ENCODE results near the gene COL4A1. TPM values are rescaled to one million over a fixed set of nuclear protein-coding genes. Genes with fewer than 3 reads are reported as not detected.

Gene COL4A1
- polyA plus RNA-seq, 3 donors = 552 to 601 (median 564) TPM

DNA sequence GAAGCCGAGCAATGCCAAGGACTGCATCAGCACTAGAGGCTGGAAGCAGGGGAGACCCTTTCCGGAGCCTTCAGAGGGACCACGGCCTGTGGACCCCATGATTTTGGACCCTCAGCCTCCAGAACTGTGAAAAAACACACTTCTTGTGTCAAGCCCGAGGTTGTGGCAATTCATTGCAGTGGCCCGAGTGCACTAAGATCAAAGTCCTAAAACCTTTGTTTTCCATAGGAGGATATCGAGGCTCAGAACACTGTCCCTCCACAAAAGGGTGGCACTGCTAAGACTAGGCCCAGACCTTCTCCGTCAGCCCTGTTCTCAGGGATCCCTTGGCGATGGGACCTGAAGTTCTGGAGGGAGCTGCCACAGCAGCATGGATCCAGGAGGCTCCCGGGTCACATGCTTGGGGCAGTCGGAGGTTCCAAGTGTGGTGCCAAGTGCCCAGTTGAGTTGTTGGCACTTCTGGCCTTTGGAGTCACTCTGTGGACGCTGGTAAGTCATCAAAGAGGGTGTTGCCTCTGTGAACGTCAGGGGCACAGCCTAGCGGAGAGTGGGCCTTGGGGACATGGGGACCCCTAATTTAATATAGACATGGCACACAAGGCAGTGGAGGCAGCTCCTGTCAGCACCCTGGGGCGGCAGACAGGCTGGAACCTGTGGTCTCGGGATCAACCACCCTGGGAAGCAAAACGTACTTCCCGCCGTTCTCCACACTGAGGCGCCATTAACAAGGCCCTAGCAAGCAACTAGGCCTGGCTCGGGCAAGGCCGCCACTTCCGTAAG is 199.2 kb downstream of the COL4A1 start:
- DNase-seq (ENCODE audit: low read depth in 3 of 3, low spot score in 2 of 3) = no peak

DNA sequence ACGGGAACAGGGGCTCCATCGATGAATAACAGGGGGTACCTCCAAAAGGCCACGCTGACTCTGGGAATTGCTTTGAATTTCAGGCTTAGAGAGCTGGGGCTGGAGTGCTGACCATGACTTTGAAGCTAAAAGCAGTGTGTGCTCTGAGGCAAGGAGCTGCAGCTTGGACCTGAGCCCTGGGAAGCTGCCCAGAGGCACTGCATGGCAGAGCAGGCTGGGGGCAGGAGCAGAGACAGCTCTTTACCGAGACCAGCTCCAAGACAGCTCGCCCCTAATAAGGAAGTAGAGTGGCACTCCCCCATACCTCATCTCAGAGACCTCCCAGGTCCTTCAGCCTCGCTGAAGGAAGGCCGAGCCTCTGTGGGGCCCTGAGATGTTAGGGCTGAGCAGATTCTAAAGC is 200.2 kb downstream of the COL4A1 start:
- no peak for DNase-seq (ENCODE audit: low read depth in 3 of 3, low spot score in 2 of 3)

DNA sequence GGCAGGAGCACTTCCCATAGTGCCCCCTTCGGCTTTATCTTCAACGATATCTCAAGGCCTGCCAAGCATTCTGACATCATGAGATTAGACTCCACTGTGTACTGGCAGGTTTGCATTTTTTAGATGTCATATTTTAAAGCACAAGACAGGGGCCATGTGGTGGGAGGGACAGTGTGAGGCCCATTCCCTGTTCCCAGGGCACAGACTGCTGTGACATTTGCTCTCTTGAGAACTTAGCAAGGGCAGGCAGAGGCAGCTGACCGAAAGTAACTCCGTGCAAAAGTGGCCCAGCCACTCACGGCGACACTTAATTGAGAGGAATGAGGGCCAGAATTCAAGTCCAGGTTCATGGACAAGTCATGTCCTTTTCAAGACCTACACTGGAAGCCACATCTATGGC is 201.8 kb downstream of the COL4A1 start:
- no peak for DNase-seq (ENCODE audit: low read depth in 3 of 3, low spot score in 2 of 3)

GRCh38 chr13:110103534-110103933 is 203.4 kb downstream of the COL4A1 start:
- DNase-seq (ENCODE audit: low read depth in 3 of 3, low spot score in 2 of 3) = no peak

DNA sequence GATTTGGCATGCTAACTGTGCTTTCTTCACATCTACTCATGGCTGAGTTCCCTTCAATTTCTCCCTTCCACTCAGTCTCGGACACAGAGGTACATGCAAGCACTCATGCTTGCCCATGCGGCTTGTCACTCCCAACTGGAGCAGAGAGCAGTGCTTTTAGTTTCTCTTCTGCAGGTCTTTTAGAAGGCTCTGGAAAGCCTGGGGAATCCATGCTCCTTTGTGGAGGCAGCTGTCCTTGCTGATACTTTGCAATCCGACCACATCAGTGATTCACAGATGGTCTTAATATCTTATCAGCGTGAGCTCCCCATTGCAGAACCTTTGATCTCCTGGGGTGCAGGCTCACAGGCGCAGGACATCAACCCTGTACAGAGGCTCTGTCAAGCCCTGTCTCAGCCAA is 203.9 kb downstream of the COL4A1 start:
- no peak for DNase-seq (ENCODE audit: low read depth in 3 of 3, low spot score in 2 of 3)

DNA sequence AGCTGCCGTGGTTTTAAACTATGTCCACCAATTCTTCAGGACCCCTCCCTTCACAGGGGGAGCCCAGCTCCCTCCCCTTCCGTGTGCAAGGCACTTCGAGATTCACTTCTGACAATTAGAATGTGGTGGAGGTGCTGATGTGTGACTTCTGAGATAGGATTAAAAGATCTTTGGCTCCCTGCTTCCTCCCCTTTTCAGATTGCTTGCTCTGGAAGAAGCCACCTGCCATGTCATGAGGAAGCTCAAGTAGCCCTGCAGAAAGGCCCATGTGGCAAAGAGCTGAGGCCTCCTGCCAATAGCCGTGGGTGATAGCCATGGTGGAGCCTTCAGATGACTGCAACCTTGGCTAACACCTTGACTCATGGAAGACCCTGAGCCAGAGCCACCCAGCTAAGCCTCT is 204.9 kb downstream of the COL4A1 start:
- DNase-seq (ENCODE audit: low read depth in 3 of 3, low spot score in 2 of 3) = no peak

DNA sequence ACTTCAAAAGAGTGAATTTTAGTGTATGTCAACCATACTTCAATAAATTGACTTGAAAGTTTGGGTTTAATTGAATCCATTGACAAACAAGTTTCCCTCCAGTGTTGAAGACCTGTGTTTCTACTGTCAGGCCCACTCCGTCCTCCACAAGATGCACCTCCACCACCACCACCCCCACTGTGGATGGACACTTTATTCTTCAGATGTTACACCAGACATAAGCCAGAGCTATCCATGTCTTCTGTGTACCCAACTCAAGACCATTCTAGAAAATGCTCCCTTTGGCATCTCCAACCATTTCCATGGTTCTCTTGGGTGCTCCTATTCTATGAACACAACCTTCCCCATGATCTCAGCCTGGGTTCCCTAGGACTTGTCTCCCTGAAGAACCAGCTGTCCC is 207.0 kb downstream of the COL4A1 start:
- DNase-seq (ENCODE audit: low read depth in 3 of 3, low spot score in 2 of 3) = no peak

Other genes with a start within 250 kb of the COL4A1 start
- 100 to 1,000 TPM; 384 to 416 (median 398) TPM for gene COL4A2, start 127 bp upstream of the COL4A1 start, polyA plus RNA-seq (ENCODE audit: insufficient read length in 3 of 3)

All from right renal cortex interstitium (tissue), 3 donors.